HUES64 (cell line): ENCODE results near the gene KLHL25.

ENCODE experiments used
- H3K27ac ChIP-seq: 2 replicates; pipeline ENCODE4 v1.7.0; 2013; ENCODE audit warnings: low read depth, low read length, inconsistent platforms
- H3K27me3 ChIP-seq: 2 replicates; pipeline ENCODE4 v1.6.1; 2013; ENCODE audit warnings: mild to moderate bottlenecking, low read length; ENCODE audit not compliant: insufficient read depth
- H3K36me3 ChIP-seq: 2 replicates; pipeline ENCODE4 v1.6.1; 2013; ENCODE audit warnings: mild to moderate bottlenecking, low read length; ENCODE audit not compliant: insufficient read depth
- H3K4me1 ChIP-seq: 2 replicates; pipeline ENCODE4 v1.6.1; 2013; ENCODE audit warnings: mild to moderate bottlenecking, low read length, moderate library complexity; ENCODE audit not compliant: insufficient read depth
- H3K4me3 ChIP-seq: 2 replicates; pipeline ENCODE4 v1.5.1; 2013; ENCODE audit warnings: mild to moderate bottlenecking, low read length, moderate library complexity
- H3K9ac ChIP-seq: 2 replicates; pipeline ENCODE4 v1.6.1; 2013; ENCODE audit warnings: mild to moderate bottlenecking, low read depth, low read length
- H3K9me3 ChIP-seq: 2 replicates; pipeline ENCODE4 v1.6.1; 2013; ENCODE audit warnings: low read depth, low read length; ENCODE audit not compliant: insufficient read depth
- whole genome bisulfite sequencing: fragments of 150-250, 120-280 bp; methylation state at CpG from one replicate; pipeline ENCODE4 v1.1.7; 2013; ENCODE audit warnings: missing lambda C conversion rate; 5-methylcytosine and 5-hydroxymethylcytosine counted together

Gene KLHL25

DNA sequence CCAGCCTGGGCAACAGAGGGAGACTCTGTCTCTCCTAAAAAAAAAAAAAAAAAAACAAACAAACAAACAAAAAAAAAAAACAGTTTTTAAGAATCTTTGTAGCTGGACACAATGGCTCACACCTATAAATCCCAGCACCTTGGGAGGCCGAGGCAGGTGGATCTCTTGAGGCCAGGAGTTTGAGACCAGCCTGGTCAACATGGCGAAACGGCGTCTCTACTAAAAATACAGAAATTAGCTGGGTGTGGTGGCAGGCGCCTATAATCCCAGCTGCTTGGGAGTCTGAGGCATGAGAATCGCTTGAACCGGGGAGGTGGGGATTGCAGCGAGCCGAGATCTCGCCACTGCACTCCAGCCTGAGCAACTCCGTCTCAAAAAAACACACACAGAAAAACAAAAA lies 53.1 kb downstream of the KLHL25 start:
- Histone ChIP-seq H3K4me3 (no peak overlapping the region), H3K27me3 (no peaks in the 10 kb centered on the region), H3K36me3 (peaks cover 69% of the 10 kb centered on the region), H3K9me3 (no peaks in the 10 kb centered on the region), H3K27ac (no peak overlapping the region), H3K9ac (no peak overlapping the region), H3K4me1 (no peaks in the 10 kb centered on the region)
- 95% methylated on average over 11 of the region's 11 CpGs for WGBS

- H3K36me3 ChIP-seq, result peaks cover 69% of the 10 kb centered on the region
- H3K4me1 ChIP-seq, result no peaks in the 10 kb centered on the region
- no peaks in the 10 kb centered on the region for H3K27me3 ChIP-seq
- H3K27ac ChIP-seq, result no peak overlapping the region
- no peaks in the 10 kb centered on the region for H3K9me3 ChIP-seq
- WGBS, result 92% methylated on average over 20 of the region's 20 CpGs
- H3K4me3 ChIP-seq, result no peak overlapping the region
- H3K9ac ChIP-seq, result no peak overlapping the region
These were observed 53.7 kb downstream of the KLHL25 start for GRCh38 chr15:85741021-85741421.

DNA sequence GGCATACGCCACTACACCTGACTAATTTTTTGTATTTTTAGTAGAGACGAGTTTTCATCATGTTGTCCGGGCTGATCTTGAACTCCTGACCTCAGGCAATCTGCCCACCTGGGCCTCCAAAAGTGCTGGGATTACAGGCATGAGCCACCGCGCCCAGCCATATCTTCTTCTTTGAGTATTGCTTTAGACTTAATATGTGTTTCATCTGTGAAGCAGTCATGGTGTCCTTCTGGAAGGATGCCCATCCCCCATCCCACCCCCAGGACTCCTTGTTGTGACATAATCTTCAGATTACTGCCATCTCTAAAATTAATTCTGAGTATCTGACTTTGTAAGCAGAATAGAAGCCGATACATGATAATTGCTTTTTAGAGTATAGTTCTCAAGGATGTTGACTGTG lies 57.7 kb downstream of the KLHL25 start:
- Histone ChIP-seq H3K9ac (no peak overlapping the region), H3K9me3 (peaks cover 18% of the 10 kb centered on the region), H3K27me3 (no peaks in the 10 kb centered on the region), H3K36me3 (peaks cover 76% of the 10 kb centered on the region), H3K27ac (no peak overlapping the region), H3K4me1 (no peaks in the 10 kb centered on the region), H3K4me3 (no peak overlapping the region)
- 94% methylated on average over 6 of the region's 6 CpGs for WGBS

GRCh38 chr15:85733416-85733815 lies 61.3 kb downstream of the KLHL25 start:
- peaks cover 22% of the 10 kb centered on the region for H3K9me3 ChIP-seq
- no peaks in the 10 kb centered on the region for H3K4me1 ChIP-seq
- H3K9ac ChIP-seq, result no peak overlapping the region
- H3K36me3 ChIP-seq, result peaks cover 78% of the 10 kb centered on the region
- H3K27me3 ChIP-seq, result no peaks in the 10 kb centered on the region
- no peak overlapping the region for H3K27ac ChIP-seq
- H3K4me3 ChIP-seq, result no peak overlapping the region

DNA sequence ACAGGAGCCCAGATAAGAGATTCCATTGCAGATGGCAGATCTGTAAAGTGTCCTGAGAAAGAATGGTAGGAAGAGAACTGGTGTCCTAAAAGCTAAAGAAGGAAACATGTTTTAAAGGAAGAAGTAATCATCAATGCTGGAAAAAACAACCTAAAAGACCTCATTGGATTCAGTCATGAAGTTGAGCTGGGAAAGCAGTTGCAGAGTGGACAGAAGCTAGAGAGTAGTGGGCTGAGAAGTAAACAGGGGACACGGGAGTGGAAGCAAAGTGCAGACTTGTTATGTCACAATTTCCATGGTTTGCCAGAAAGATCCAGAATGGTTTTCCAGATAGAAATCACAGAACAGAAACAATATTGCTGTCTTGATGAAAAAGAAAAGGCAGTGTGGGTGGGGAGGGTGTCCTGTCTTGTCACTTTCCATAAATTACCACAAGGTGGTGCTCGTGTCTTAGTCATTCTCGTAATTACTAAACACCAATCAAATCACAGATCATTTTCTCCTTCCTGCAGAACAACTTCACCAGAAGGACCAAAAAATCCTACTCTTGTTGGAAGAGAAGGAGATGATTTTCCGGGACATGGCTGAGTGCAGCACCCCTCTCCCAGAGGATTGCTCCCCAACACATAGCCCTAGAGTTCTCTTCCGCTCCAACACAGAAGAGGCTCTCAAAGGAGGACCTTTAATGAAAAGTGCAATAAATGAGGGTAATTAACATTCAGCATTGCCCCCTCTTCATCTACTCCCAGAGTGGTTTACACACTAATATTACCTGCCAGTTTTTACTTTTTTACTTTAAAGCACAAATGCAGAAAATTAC lies 64.5 kb downstream of the KLHL25 start:
- Histone ChIP-seq H3K4me1 (no peaks in the 10 kb centered on the region), H3K4me3 (no peak overlapping the region), H3K27ac (no peak overlapping the region), H3K27me3 (no peaks in the 10 kb centered on the region), H3K36me3 (peaks cover 84% of the 10 kb centered on the region), H3K9me3 (peaks cover 22% of the 10 kb centered on the region), H3K9ac (no peak overlapping the region)
- WGBS, result 50% methylated on average over 1 of the region's 5 CpGs

DNA sequence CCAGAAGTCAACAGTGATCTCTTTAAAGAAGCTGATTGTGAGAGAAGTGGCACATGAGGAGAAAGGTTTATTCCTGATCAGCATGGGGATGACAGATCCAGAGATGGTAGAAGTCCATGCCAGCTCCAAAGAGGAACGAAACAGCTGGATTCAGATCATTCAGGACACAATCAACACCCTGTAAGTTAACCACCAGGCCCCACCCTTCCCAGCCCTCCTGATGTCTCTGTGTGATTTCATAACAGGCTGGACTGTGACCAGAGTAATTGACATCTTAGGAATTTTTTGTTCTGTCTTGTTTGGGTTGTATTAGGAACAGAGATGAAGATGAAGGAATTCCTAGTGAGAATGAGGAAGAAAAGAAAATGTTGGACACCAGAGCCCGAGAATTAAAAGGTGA lies 67.7 kb downstream of the KLHL25 start:
- peaks cover 4% of the 10 kb centered on the region; the same call in 1 of the 2 replicates for H3K9me3 ChIP-seq
- no peak overlapping the region for H3K4me3 ChIP-seq
- no peaks in the 10 kb centered on the region for H3K4me1 ChIP-seq
- H3K9ac ChIP-seq, result no peak overlapping the region
- H3K27ac ChIP-seq, result no peak overlapping the region
- no peaks in the 10 kb centered on the region for H3K27me3 ChIP-seq
- H3K36me3 ChIP-seq, result peaks cover 83% of the 10 kb centered on the region
- 89% methylated on average over 2 of the region's 2 CpGs for WGBS

DNA sequence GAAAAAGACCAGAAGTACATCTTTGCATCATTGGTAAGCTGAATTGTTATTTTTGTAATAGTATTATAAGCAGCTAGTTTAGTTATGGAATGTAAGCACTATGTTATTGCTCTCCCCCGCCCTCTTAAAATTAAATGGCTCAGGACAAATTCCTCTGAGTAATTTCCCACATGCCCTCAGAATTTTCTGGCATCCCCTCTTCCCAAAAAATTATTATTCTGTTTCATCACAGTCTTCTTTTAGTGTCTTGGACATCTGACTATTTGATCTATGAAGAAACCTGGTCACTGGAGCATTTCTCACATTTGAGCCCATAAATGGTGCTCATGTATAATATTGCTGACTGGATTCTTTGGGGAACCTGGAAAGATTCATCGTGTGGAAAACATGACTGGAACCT lies 68.3 kb downstream of the KLHL25 start:
- no peak overlapping the region for H3K9ac ChIP-seq
- no peaks in the 10 kb centered on the region for H3K4me1 ChIP-seq
- 100% methylated on average over 2 of the region's 2 CpGs for WGBS
- H3K27me3 ChIP-seq, result no peaks in the 10 kb centered on the region
- H3K36me3 ChIP-seq, result peaks cover 83% of the 10 kb centered on the region
- H3K27ac ChIP-seq, result no peak overlapping the region
- H3K9me3 ChIP-seq, result no peaks in the 10 kb centered on the region
- H3K4me3 ChIP-seq, result no peak overlapping the region

DNA sequence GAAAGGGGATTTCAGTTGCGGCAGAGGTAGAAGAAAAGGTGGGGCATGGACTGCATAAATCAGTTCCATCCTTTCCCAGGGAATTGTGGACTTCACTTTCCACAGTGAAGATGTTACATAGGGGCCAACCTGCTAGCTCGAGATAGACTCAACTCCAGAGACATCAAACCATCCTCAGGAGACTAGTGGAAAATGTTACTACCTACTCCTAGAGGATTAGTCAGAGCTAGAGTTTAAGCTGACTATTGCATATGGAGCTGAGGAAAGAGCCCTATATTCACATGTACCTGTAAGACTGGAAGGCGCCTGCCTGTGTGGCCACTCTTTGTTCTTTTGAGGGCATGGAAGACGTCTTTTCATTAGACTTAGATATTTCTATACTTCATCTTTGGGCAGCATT lies 69.2 kb downstream of the KLHL25 start:
- no peak overlapping the region for H3K4me3 ChIP-seq
- no peaks in the 10 kb centered on the region for H3K4me1 ChIP-seq
- no peaks in the 10 kb centered on the region for H3K27me3 ChIP-seq
- H3K27ac ChIP-seq, result no peak overlapping the region
- H3K36me3 ChIP-seq, result peaks cover 83% of the 10 kb centered on the region
- no peak overlapping the region for H3K9ac ChIP-seq
- 98% methylated on average over 4 of the region's 4 CpGs for WGBS
- no peaks in the 10 kb centered on the region for H3K9me3 ChIP-seq

GRCh38 chr15:85725019-85725418 lies 69.7 kb downstream of the KLHL25 start:
- Histone ChIP-seq H3K9ac (no peak overlapping the region), H3K4me3 (no peak overlapping the region), H3K36me3 (peaks cover 86% of the 10 kb centered on the region), H3K4me1 (no peaks in the 10 kb centered on the region), H3K27ac (no peak overlapping the region), H3K27me3 (no peaks in the 10 kb centered on the region), H3K9me3 (no peaks in the 10 kb centered on the region)
- WGBS, result 95% methylated on average over 3 of the region's 3 CpGs

GRCh38 chr15:85723960-85724945 lies 70.5 kb downstream of the KLHL25 start:
- Histone ChIP-seq H3K9me3 (no peaks in the 10 kb centered on the region), H3K27ac (no peak overlapping the region), H3K36me3 (peaks cover 94% of the 10 kb centered on the region)

More at GRCh38 chr15:85723960-85724945, 70.5 kb downstream of the KLHL25 start:
- no peaks in the 10 kb centered on the region for H3K4me1 ChIP-seq
- WGBS, result 74% methylated on average over 10 of the region's 10 CpGs
- H3K4me3 ChIP-seq, result no peak overlapping the region
- no peak overlapping the region for H3K9ac ChIP-seq
- H3K27me3 ChIP-seq, result no peaks in the 10 kb centered on the region
